ENCODE measurements around the gene EEF1AKMT2. TPM values are rescaled to one million over a fixed set of nuclear protein-coding genes. Genes with fewer than 3 reads are reported as not detected.

Gene EEF1AKMT2
- 29.6 and 38.8 TPM in 2 replicates for total RNA-seq

DNA sequence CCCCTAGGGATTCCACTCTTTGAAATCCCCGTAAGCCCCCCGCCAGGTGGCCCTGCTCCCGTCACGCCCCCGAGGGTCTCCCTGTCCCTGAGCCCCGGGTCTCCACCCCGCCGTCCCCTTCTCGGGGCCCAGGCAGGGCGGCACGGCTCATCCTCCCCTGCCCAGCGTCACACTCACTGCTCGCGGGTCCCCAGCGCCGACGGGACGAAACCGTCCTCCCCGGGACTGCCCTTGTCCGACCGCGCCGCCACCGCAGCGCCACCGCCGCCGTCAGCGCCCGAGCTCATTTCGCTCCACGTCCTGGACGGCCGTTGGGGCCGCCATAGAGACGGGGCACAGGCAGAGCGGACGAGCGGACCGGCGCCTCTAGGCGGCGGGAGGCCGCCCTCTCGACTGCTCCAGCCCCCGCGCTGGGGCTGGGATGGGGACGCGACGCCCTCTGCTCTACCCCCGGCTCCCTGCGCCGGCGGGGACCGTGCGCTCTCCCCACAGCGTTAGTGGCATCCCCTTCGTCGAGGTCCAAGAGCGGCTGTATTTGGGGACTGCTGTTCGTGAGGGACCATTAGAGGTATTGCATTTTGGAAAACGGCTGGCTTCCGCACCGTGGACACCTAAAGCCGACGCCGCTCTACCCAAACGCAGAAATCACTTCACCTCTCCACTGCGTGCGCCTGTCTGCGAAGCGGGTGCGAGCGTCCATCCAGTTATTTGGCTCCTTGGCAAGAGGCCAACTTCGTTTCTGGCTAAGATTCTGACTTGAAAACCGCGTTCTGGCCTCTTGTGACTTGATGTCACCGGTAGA is at the start of gene EEF1AKMT2:
Gene EEF1AKMT2, minus strand, starts transcription at position 341 of the 802 bp plus-strand sequence. Its CDS starts 54 bp downstream, at position 287.

DNA sequence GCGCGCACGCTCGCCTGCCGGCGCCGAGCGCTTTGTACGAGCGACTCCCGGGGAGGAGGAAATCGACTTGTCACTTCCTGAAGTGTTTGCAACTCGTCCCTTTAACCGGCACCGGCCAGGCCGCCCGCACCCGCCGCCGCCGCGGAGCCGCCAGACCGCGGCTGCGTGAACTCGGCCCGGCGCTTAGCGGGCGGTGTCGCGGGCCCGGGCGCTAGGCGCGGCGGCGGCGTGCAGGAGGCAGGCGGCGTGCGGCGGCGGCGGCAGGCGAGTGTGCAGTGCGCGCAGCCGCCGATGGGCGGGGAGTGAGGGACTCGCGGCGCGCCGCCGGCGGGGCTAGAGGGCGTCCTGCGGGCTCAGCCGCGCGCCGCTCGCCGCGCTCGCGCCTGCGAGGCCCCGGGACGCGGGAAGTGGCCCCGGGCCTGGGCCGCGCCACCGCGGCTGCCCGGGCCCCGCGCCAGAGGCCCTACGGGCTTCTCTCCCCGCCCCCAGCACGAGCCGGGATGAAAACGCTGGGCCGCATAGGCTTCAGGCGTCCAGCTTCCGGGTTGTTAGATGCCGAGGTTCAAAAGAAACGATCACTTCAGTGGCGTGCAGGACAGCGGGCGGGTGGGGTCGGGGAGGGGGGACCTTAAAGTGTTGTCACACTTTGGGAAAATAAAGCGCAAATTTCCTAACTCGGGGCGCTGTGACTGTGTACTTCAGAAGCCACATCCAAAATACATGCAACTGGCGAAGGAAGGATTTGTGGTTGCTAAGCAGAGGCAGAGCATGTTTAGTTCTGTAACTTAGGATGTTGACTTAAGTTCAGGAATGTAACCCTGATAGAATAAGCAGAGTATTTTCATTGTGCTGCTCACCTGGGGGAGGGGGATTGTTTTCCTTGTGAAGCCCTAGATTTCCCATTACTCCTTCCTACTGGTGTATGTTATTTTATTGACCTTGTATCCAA is 47.3 kb downstream of the EEF1AKMT2 start, which contains the start of gene FAM53B:
Gene FAM53B, minus strand, starts transcription at position 277 of the 949 bp plus-strand sequence. CDS start 37,665 bp downstream, outside the sequence.

Other genes starting within 250 kb of the EEF1AKMT2 start
- gene FAM53B, start 47.5 kb downstream of the EEF1AKMT2 start, total RNA-seq, result 13.7 and 14.6 TPM in 2 replicates
- gene ABRAXAS2, start 9.9 kb upstream of the EEF1AKMT2 start, total RNA-seq, result 13.9 and 16.7 TPM in 2 replicates
- 25.7 and 30.1 TPM in 2 replicates for gene ZRANB1, start 150.2 kb upstream of the EEF1AKMT2 start, total RNA-seq

Measured in uterine smooth muscle cell (primary cell).